Neuron (in vitro differentiated cells): ENCODE results near the gene ITM2C.

ENCODE experiments used
- H2AFZ ChIP-seq: one replicate; pipeline ENCODE4 v1.6.1; 2013; ENCODE audit warnings: low read depth, mild to moderate bottlenecking, inconsistent platforms, low read length, moderate library complexity
- H3K27me3 ChIP-seq: one replicate; pipeline ENCODE4 v1.6.1; 2013; ENCODE audit warnings: low read length; ENCODE audit not compliant: insufficient read depth
- H3K36me3 ChIP-seq: one replicate; pipeline ENCODE4 v1.6.1; 2013; ENCODE audit warnings: low read length; ENCODE audit not compliant: insufficient read depth
- H3K4me1 ChIP-seq: one replicate; pipeline ENCODE4 v1.6.1; 2013; ENCODE audit warnings: low read length; ENCODE audit not compliant: insufficient read depth
- H3K4me3 ChIP-seq: 2 replicates; pipeline ENCODE4 v1.5.1; 2013; ENCODE audit warnings: mild to moderate bottlenecking, low read length, moderate library complexity
- H3K9me3 ChIP-seq: one replicate; pipeline ENCODE4 v1.6.1; 2013; ENCODE audit warnings: low read length

The ITM2C gene

GRCh38 chr2:230864605-230865306, at the start of gene ITM2C:
TSS of gene ITM2C (plus strand) at chr2:230864942. CDS start at chr2:230865026, 84 bp downstream.
- Histone ChIP-seq H3K9me3 (no peaks in the 10 kb centered on the region), H3K36me3 (no peaks in the 10 kb centered on the region), H3K4me3 (peak within 1 kb of the TSS; percentile 67), H3K27me3 (peaks cover 6% of the 10 kb centered on the region), H2AFZ (peak within 1 kb of the TSS; percentile 87), H3K4me1 (peaks cover 37% of the 10 kb centered on the region)

- H3K4me3 ChIP-seq, result no peak overlapping the region
- H2AFZ ChIP-seq, result no peak overlapping the region
- H3K36me3 ChIP-seq, result peaks cover 43% of the 10 kb centered on the region
- H3K4me1 ChIP-seq, result no peaks in the 10 kb centered on the region
- no peaks in the 10 kb centered on the region for H3K9me3 ChIP-seq
- H3K27me3 ChIP-seq, result no peaks in the 10 kb centered on the region
Measured at GRCh38 chr2:230815088-230815487, 49.7 kb upstream of the ITM2C start.

- Histone ChIP-seq H3K4me1 (no peaks in the 10 kb centered on the region), H3K36me3 (peaks cover 29% of the 10 kb centered on the region), H3K9me3 (no peaks in the 10 kb centered on the region), H2AFZ (no peak overlapping the region), H3K27me3 (no peaks in the 10 kb centered on the region), H3K4me3 (no peak overlapping the region)
Measured at GRCh38 chr2:230816735-230817134, 48.0 kb upstream of the ITM2C start.

- H3K36me3 ChIP-seq, result peaks cover 19% of the 10 kb centered on the region
- no peaks in the 10 kb centered on the region for H3K27me3 ChIP-seq
- H3K4me1 ChIP-seq, result no peaks in the 10 kb centered on the region
- no peak overlapping the region for H2AFZ ChIP-seq
- no peak overlapping the region for H3K4me3 ChIP-seq
- H3K9me3 ChIP-seq, result no peaks in the 10 kb centered on the region
Measured at GRCh38 chr2:230819433-230819832, 45.3 kb upstream of the ITM2C start.

GRCh38 chr2:230821261-230821990, 43.3 kb upstream of the ITM2C start:
- Histone ChIP-seq H3K4me3 (no peak overlapping the region), H3K9me3 (no peaks in the 10 kb centered on the region), H3K36me3 (peaks cover 18% of the 10 kb centered on the region), H3K4me1 (no peaks in the 10 kb centered on the region), H3K27me3 (no peaks in the 10 kb centered on the region), H2AFZ (no peak overlapping the region)

- Histone ChIP-seq H3K4me1 (no peaks in the 10 kb centered on the region), H3K9me3 (no peaks in the 10 kb centered on the region), H3K4me3 (no peak overlapping the region), H2AFZ (no peak overlapping the region), H3K27me3 (no peaks in the 10 kb centered on the region), H3K36me3 (peaks cover 14% of the 10 kb centered on the region)
Measured at GRCh38 chr2:230821991-230822520, 42.7 kb upstream of the ITM2C start.

- peaks cover 7% of the 10 kb centered on the region for H3K36me3 ChIP-seq
- H3K27me3 ChIP-seq, result no peaks in the 10 kb centered on the region
- no peaks in the 10 kb centered on the region for H3K4me1 ChIP-seq
- no peaks in the 10 kb centered on the region for H3K9me3 ChIP-seq
- no peak overlapping the region for H3K4me3 ChIP-seq
- H2AFZ ChIP-seq, result no peak overlapping the region
Measured at GRCh38 chr2:230823264-230823964, 41.3 kb upstream of the ITM2C start.

- Histone ChIP-seq H3K27me3 (no peaks in the 10 kb centered on the region), H3K4me1 (no peaks in the 10 kb centered on the region), H3K9me3 (peaks cover 4% of the 10 kb centered on the region), H3K36me3 (no peaks in the 10 kb centered on the region), H3K4me3 (no peak overlapping the region), H2AFZ (no peak overlapping the region)
Measured at GRCh38 chr2:230824406-230824978, 40.2 kb upstream of the ITM2C start.

GRCh38 chr2:230825354-230825753, 39.4 kb upstream of the ITM2C start:
- Histone ChIP-seq H3K36me3 (no peaks in the 10 kb centered on the region), H2AFZ (no peak overlapping the region), H3K9me3 (peaks cover 10% of the 10 kb centered on the region), H3K27me3 (no peaks in the 10 kb centered on the region), H3K4me3 (no peak overlapping the region), H3K4me1 (no peaks in the 10 kb centered on the region)

GRCh38 chr2:230827774-230828271, 36.9 kb upstream of the ITM2C start:
- H2AFZ ChIP-seq, result no peak overlapping the region
- H3K36me3 ChIP-seq, result no peaks in the 10 kb centered on the region
- H3K27me3 ChIP-seq, result no peaks in the 10 kb centered on the region
- H3K4me1 ChIP-seq, result no peaks in the 10 kb centered on the region
- peaks cover 10% of the 10 kb centered on the region for H3K9me3 ChIP-seq
- H3K4me3 ChIP-seq, result no peak overlapping the region

- no peaks in the 10 kb centered on the region for H3K36me3 ChIP-seq
- no peak overlapping the region for H3K4me3 ChIP-seq
- H3K27me3 ChIP-seq, result no peaks in the 10 kb centered on the region
- no peak overlapping the region for H2AFZ ChIP-seq
- H3K4me1 ChIP-seq, result no peaks in the 10 kb centered on the region
- peaks cover 10% of the 10 kb centered on the region for H3K9me3 ChIP-seq
Measured at GRCh38 chr2:230828272-230828961, 36.3 kb upstream of the ITM2C start.

GRCh38 chr2:230829293-230829692, 35.4 kb upstream of the ITM2C start:
- no peak overlapping the region for H3K4me3 ChIP-seq
- H3K36me3 ChIP-seq, result no peaks in the 10 kb centered on the region
- peaks cover 10% of the 10 kb centered on the region for H3K9me3 ChIP-seq
- no peak overlapping the region for H2AFZ ChIP-seq
- H3K27me3 ChIP-seq, result no peaks in the 10 kb centered on the region
- H3K4me1 ChIP-seq, result no peaks in the 10 kb centered on the region
